Activated naive CD8-positive, alpha-beta T cell treated with anti-CD3 and anti-CD28 coated beads, Interleukin-2, amount 50 U/mL, for 24 hours (primary cell): ENCODE measurements around the gene RABEP2.
A peak's percentile ranks its signal among the peaks of the same experiment; 100 is the strongest.
"Not testable (repeated sequence)": the region's sequence is repeated elsewhere in the genome, so short reads cannot be mapped to it uniquely, and the experiment has no call there.

ENCODE experiments used
- ATAC-seq: fragments of 150-1000 bp; cut with Tn5 transposase; one replicate; pipeline ENCODE4 v1.10.0; 2021
- DNase-seq: peaks from one replicate; pipeline ENCODE4 v3.0.0; 2021
- H3K27ac Mint-ChIP-seq: one replicate; pipeline ENCODE4 v1.8.0; 2021; ENCODE audit warnings: mild to moderate bottlenecking, mixed read lengths
- H3K27me3 Mint-ChIP-seq: one replicate; pipeline ENCODE4 v1.8.0; 2021; ENCODE audit warnings: mixed read lengths
- H3K36me3 Mint-ChIP-seq: one replicate; pipeline ENCODE4 v1.8.0; 2021; ENCODE audit warnings: low read depth, mixed read lengths
- H3K4me1 Mint-ChIP-seq: one replicate; pipeline ENCODE4 v1.8.0; 2021; ENCODE audit warnings: mixed read lengths
- H3K4me3 Mint-ChIP-seq: one replicate; pipeline ENCODE4 v1.8.0; 2021; ENCODE audit warnings: mild to moderate bottlenecking, moderate library complexity, mixed read lengths
- H3K9me3 Mint-ChIP-seq: one replicate; pipeline ENCODE4 v1.8.0; 2021; ENCODE audit warnings: mixed read lengths

Gene RABEP2

DNA sequence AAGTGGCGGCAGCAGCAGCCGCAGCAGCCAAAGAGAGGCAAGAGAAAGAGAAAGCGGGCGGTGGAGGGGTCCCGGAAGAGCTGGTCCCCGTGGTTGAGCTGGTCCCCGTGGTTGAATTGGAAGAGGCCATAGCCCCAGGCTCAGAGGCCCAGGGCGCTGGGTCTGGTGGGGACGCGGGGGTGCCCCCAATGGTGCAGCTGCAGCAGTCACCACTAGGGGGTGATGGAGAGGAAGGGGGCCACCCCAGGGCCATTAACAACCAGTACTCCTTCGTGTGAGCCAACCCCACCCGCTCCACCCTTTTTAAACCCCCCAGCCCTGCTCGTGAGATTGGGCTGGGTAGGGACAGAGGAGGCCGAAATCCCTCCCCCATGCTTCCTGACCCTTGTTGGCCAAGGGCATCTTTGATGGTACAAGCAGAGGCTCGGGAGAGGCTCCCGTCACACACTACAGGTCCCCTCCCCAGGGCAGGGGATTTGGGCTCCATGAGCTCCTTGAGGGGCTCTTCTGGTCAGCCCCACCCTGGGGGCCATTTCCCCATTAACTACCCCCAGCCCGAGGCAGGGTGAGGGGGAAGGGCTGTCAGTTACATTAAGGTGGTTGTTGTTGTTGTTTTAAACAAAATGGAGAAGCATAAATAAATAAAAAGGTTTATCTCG is 51.4 kb downstream of the RABEP2 start:
- Mint-ChIP-seq H3K27me3 (no peaks in the 10 kb centered on the region), H3K4me3 (no peak overlapping the region), H3K4me1 (peaks cover 2% of the 10 kb centered on the region), H3K9me3 (no peaks in the 10 kb centered on the region), H3K27ac (no peak overlapping the region), H3K36me3 (peaks cover 9% of the 10 kb centered on the region)
- ATAC-seq (peak; percentile 64), DNase-seq (peak; percentile 68)

GRCh38 chr16:28872952-28873351 is 52.1 kb downstream of the RABEP2 start:
- Mint-ChIP-seq H3K36me3 (peaks cover 9% of the 10 kb centered on the region), H3K27me3 (no peaks in the 10 kb centered on the region)
- ATAC-seq: no peak

DNA sequence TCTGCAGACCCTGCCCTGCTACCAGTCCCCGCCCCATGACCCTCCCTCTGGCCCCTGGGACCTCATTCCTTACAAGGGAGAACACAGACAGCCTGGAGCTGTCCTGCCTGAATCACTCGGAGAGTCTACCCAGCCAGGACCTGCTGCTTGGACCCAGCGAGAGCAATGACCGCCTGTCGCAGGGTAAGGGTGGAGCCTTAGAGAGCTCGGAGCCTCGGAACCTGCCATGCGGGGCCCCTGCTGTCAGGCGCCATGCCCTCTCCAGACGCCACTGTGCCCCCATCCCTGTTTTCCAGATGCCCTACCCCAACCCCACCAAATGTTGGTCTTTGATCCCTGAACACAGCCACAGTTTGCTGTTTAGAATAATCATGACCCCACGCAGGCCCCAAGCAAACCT is 55.8 kb downstream of the RABEP2 start:
- ATAC-seq: no peak
- Mint-ChIP-seq H3K27ac (no peak overlapping the region), H3K27me3 (no peaks in the 10 kb centered on the region), H3K36me3 (peaks cover 12% of the 10 kb centered on the region), H3K4me3 (no peak overlapping the region), H3K9me3 (no peaks in the 10 kb centered on the region), H3K4me1 (peaks cover 14% of the 10 kb centered on the region)
- DNase-seq: no peak

More at GRCh38 chr16:28872952-28873351, 52.1 kb downstream of the RABEP2 start:
- H3K4me3 Mint-ChIP-seq: no peak overlapping the region
- no peak overlapping the region for H3K27ac Mint-ChIP-seq
- H3K9me3 Mint-ChIP-seq: no peaks in the 10 kb centered on the region
- DNase-seq: no peak
- no peaks in the 10 kb centered on the region for H3K4me1 Mint-ChIP-seq

- not testable (repeated sequence) for H3K27me3 Mint-ChIP-seq, H3K4me3 Mint-ChIP-seq, ATAC-seq, H3K27ac Mint-ChIP-seq, DNase-seq, H3K9me3 Mint-ChIP-seq
- Mint-ChIP-seq H3K4me1 (peaks cover 15% of the 10 kb centered on the region), H3K36me3 (peaks cover 13% of the 10 kb centered on the region)
These were observed 57.4 kb downstream of the RABEP2 start for GRCh38 chr16:28867646-28868045.

GRCh38 chr16:28867241-28867640 is 57.8 kb downstream of the RABEP2 start:
- Mint-ChIP-seq H3K36me3 (peaks cover 13% of the 10 kb centered on the region), H3K9me3 (no peaks in the 10 kb centered on the region), H3K27me3 (no peaks in the 10 kb centered on the region), H3K4me1 (peaks cover 15% of the 10 kb centered on the region), H3K27ac (no peak overlapping the region), H3K4me3 (no peak overlapping the region)
- DNase-seq (no peak), ATAC-seq (no peak)

GRCh38 chr16:28866454-28866804 is 58.6 kb downstream of the RABEP2 start:
- no peak for DNase-seq
- Mint-ChIP-seq H3K4me3 (no peak overlapping the region), H3K9me3 (no peaks in the 10 kb centered on the region), H3K4me1 (peaks cover 20% of the 10 kb centered on the region), H3K27me3 (no peaks in the 10 kb centered on the region), H3K36me3 (peaks cover 18% of the 10 kb centered on the region), H3K27ac (no peak overlapping the region)
- no peak for ATAC-seq

DNA sequence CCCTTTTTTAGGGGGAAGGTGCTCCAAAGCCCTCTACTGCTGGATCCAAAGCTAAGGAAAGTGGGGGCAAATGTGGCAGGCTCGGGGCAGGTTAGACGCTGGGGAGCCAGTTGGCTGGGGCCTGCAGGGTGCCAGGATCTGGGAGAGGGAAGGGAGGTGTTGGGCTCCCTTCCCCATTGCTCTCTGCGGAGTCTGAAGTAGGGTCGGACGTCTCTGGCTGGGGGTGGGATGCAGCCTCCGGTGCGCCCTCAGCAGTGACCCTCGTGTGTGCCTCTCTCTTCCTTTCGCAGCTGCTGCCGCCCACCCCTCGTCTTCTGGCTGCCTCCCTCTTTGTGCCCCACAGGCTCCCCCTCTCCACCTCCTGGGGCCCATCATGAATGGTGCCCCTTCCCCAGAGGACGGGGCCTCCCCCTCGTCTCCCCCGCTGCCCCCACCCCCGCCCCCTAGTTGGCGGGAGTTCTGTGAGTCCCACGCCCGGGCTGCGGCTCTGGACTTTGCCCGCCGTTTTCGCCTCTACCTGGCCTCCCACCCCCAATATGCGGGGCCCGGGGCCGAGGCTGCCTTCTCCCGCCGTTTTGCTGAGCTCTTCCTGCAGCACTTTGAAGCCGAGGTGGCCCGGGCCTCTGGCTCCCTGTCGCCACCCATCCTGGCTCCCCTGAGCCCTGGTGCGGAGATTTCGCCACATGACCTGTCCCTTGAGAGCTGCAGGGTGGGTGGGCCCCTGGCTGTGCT is 59.1 kb downstream of the RABEP2 start:
- H3K4me3 Mint-ChIP-seq: no peak overlapping the region
- no peaks in the 10 kb centered on the region for H3K27me3 Mint-ChIP-seq
- no peaks in the 10 kb centered on the region for H3K9me3 Mint-ChIP-seq
- H3K36me3 Mint-ChIP-seq: peaks cover 18% of the 10 kb centered on the region
- H3K27ac Mint-ChIP-seq: no peak overlapping the region
- peaks cover 20% of the 10 kb centered on the region for H3K4me1 Mint-ChIP-seq
- no peak for ATAC-seq
- DNase-seq: no peak

DNA sequence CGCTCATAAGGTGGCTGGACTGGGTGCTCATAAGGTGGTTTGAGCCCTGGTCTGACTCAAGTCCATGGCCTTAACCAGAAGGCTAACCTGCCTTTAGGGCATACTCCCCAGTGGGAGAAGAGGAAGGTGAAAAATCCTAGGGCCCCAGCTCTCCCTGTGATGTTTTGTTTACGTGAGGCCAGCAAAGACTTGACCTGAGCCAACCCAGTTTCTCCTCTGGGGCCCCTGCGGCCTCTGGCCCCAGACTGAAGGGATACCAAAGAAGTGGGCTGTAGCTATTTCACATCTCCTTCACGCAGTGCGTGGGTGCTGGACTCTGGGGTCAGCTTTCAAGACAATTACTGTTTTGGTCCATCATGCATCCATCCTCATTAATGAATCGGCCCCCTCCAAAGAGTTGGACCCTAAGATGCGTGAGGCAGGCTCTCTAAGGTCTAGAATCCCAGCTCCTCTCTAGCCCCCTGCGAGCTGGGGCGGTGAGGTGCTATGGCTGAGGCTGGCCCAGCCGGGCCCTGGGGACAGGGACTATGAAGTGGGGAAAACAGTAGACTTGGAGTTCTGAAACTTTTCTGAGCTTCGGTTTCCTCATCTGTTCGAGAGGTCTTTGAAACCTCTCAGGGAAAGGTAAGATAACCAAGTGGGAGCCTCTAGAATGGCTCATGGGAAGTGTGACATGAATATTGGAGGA is 59.9 kb downstream of the RABEP2 start:
- Mint-ChIP-seq H3K9me3 (no peaks in the 10 kb centered on the region), H3K4me1 (peaks cover 24% of the 10 kb centered on the region), H3K27me3 (no peaks in the 10 kb centered on the region), H3K27ac (peak overlapping the region; percentile 95), H3K36me3 (peaks cover 18% of the 10 kb centered on the region), H3K4me3 (peak overlapping the region; percentile 93)
- ATAC-seq (no peak), DNase-seq (no peak)

- ATAC-seq (no peak), DNase-seq (no peak)
- Mint-ChIP-seq H3K27ac (peak overlapping the region; percentile 95), H3K27me3 (no peaks in the 10 kb centered on the region), H3K9me3 (no peaks in the 10 kb centered on the region), H3K36me3 (peaks cover 14% of the 10 kb centered on the region), H3K4me1 (peaks cover 24% of the 10 kb centered on the region), H3K4me3 (peak overlapping the region; percentile 93)
These were observed 60.9 kb downstream of the RABEP2 start for GRCh38 chr16:28863929-28864793.

DNA sequence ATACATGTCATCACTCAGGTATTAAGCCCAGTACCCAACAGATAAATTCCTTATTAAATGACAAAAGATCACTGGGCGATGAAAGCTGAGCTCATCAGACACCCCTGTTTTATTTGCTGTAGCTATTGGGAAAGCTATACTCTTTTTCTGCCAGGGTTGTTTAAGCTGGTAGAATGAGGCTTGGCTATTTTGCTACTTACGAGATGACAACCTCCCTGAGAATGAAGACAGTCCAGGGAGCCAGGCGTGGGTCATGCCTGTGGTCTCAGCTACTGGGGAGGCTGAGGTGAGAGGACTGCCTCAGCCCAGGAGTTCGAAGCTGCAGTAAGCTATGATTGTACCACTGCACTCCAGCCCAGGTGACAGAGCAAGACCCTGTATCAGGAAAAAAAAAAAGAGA is 65.7 kb downstream of the RABEP2 start:
- ATAC-seq (no peak), DNase-seq (no peak)
- H3K4me3 Mint-ChIP-seq: no peak overlapping the region
- peaks cover 8% of the 10 kb centered on the region for H3K36me3 Mint-ChIP-seq
- H3K27ac Mint-ChIP-seq: no peak overlapping the region
- peaks cover 11% of the 10 kb centered on the region for H3K4me1 Mint-ChIP-seq
- no peaks in the 10 kb centered on the region for H3K27me3 Mint-ChIP-seq
- H3K9me3 Mint-ChIP-seq: no peaks in the 10 kb centered on the region

GRCh38 chr16:28858421-28858820 is 66.6 kb downstream of the RABEP2 start:
- Mint-ChIP-seq H3K4me3 (no peak overlapping the region), H3K27ac (no peak overlapping the region), H3K27me3 (no peaks in the 10 kb centered on the region)

More at GRCh38 chr16:28858421-28858820, 66.6 kb downstream of the RABEP2 start:
- no peak for ATAC-seq
- DNase-seq: no peak
- Mint-ChIP-seq H3K36me3 (peaks cover 8% of the 10 kb centered on the region), H3K4me1 (peaks cover 9% of the 10 kb centered on the region), H3K9me3 (no peaks in the 10 kb centered on the region)
